ENCODE data around the gene DCDC2C.

GRCh38 chr2:3696545-3696944 is 6.8 kb upstream of the DCDC2C start:
- no peak for TF ChIP-seq EZH2 (IDR thresholded peaks at IDR 0.05; ENCODE audit: borderline replicate concordance, low read depth, low read length, severe bottlenecking)
- TF ChIP-seq, protein P1, sequence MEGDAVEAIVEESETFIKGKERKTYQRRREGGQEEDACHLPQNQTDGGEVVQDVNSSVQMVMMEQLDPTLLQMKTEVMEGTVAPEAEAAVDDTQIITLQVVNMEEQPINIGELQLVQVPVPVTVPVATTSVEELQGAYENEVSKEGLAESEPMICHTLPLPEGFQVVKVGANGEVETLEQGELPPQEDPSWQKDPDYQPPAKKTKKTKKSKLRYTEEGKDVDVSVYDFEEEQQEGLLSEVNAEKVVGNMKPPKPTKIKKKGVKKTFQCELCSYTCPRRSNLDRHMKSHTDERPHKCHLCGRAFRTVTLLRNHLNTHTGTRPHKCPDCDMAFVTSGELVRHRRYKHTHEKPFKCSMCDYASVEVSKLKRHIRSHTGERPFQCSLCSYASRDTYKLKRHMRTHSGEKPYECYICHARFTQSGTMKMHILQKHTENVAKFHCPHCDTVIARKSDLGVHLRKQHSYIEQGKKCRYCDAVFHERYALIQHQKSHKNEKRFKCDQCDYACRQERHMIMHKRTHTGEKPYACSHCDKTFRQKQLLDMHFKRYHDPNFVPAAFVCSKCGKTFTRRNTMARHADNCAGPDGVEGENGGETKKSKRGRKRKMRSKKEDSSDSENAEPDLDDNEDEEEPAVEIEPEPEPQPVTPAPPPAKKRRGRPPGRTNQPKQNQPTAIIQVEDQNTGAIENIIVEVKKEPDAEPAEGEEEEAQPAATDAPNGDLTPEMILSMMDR (IDR thresholded peaks at IDR 0.05; ENCODE audit: extremely low read depth in 1 of 2, insufficient read depth in 1 of 2, low read depth in 1 of 2, low read length in 2 of 2), result no peak
- no peak for TF ChIP-seq POLR2A (IDR thresholded peaks at IDR 0.05; ENCODE audit: low read depth, low read length)
- no peak for TF ChIP-seq POLR2AphosphoS5 (IDR thresholded peaks at IDR 0.05; ENCODE audit: insufficient read depth, low read depth, low read length)
- TF ChIP-seq JUN (IDR thresholded peaks at IDR 0.05; ENCODE audit: borderline replicate concordance, insufficient read depth, insufficient read length, low read depth), result no peak
- TF ChIP-seq GATA2 (IDR thresholded peaks at IDR 0.05; ENCODE audit: insufficient read depth, insufficient read length, low read depth, low read length), result no peak
- no peak for TF ChIP-seq FOS (IDR thresholded peaks at IDR 0.05; ENCODE audit: borderline replicate concordance, insufficient read depth, low read length)
- no peak for TF ChIP-seq MYC (IDR thresholded peaks at IDR 0.05; ENCODE audit: low read depth, low read length)
